HEK293 (cell line): ENCODE data around the gene CST9L.

Source experiments
- CTCF ChIA-PET: fragments of 350-600 bp; formaldehyde crosslinking; extraction: SDS; loops from one replicate; lab custom pipeline; 2021; ENCODE audit warnings: antibody characterized with exemption; lab: Yijun Ruan, JAX
- POLR2A ChIA-PET: fragments of 300-600 bp; formaldehyde crosslinking; extraction: SDS; loops from one replicate; lab custom pipeline; 2020; ENCODE audit warnings: antibody characterized with exemption, inconsistent platforms; lab: Yijun Ruan, JAX
- H3K27ac ChIP-seq: fragments of 200-500 bp; sonication (Bioruptor generic); 2 replicates; pipeline ENCODE4 v1.5.1; 2014; ENCODE audit warnings: low read depth, low read length, control low read depth, inconsistent platforms; ENCODE audit errors: extremely low read depth
- H3K36me3 ChIP-seq, 2 experiments: fragments of 200-500 bp in 1 of 2; sonication (Bioruptor generic) in 1 of 2; 1 replicate in 1 of 2; 2 replicates in 1 of 2; pipeline ENCODE4 v1.5.1; 2014 to 2017; ENCODE audit warnings: inconsistent platforms in 2 of 2, low read length in 2 of 2; ENCODE audit not compliant: control insufficient read depth in 2 of 2, insufficient read depth in 1 of 2
- H3K4me1 ChIP-seq: fragments of 200-500 bp; sonication (Bioruptor generic); 2 replicates; pipeline ENCODE4 v1.5.1; 2014; ENCODE audit warnings: mild to moderate bottlenecking, low read length, inconsistent platforms; ENCODE audit not compliant: control insufficient read depth, insufficient read depth
- H3K4me3 ChIP-seq: 2 replicates; pipeline ENCODE4 v1.5.1; 2011; ENCODE audit warnings: low read depth, mild to moderate bottlenecking, control low read depth, low read length, moderate library complexity
- H3K9me3 ChIP-seq: fragments of 200-500 bp; sonication (Bioruptor generic); 2 replicates; pipeline ENCODE4 v1.5.1; 2014; ENCODE audit warnings: low read depth, low read length, inconsistent platforms; ENCODE audit not compliant: control insufficient read depth, insufficient read depth
- KLF9 ChIP-seq: fragments of 450-650 bp; formaldehyde crosslinking; IDR thresholded peaks from 2 replicates; pipeline ENCODE4 v1.5.1; 2016; ENCODE audit warnings: missing biosample characterization, missing genetic modification characterization, low read depth
- PATZ1 ChIP-seq: fragments of 450-650 bp; formaldehyde crosslinking; IDR thresholded peaks from 2 replicates; pipeline ENCODE4 v1.5.1; 2016; ENCODE audit warnings: missing biosample characterization, missing genetic modification characterization
- ZBTB11 ChIP-seq: fragments of 450-650 bp; formaldehyde crosslinking; conservative IDR thresholded peaks from 2 replicates; pipeline ENCODE4 v1.5.1; 2016; ENCODE audit warnings: low read depth, missing biosample characterization, missing genetic modification characterization
- ZNF266 ChIP-seq: fragments of 450-650 bp; formaldehyde crosslinking; IDR thresholded peaks from 2 replicates; pipeline ENCODE4 v1.5.1; 2016; ENCODE audit warnings: missing biosample characterization, missing genetic modification characterization, low read depth
- ZNF514 ChIP-seq: fragments of 450-650 bp; formaldehyde crosslinking; IDR thresholded peaks from 2 replicates; pipeline ENCODE4 v1.5.1; 2016; ENCODE audit warnings: missing biosample characterization, missing genetic modification characterization
- ZNF529 ChIP-seq: fragments of 450-650 bp; formaldehyde crosslinking; IDR thresholded peaks from 2 replicates; pipeline ENCODE4 v1.5.1; 2017; ENCODE audit warnings: missing genetic modification characterization, missing biosample characterization; ENCODE audit not compliant: insufficient replicate concordance
- ZNF530 ChIP-seq: fragments of 450-650 bp; formaldehyde crosslinking; IDR thresholded peaks from 2 replicates; pipeline ENCODE4 v1.5.1; 2016; ENCODE audit warnings: low read depth, missing biosample characterization, missing genetic modification characterization
- ZNF548 ChIP-seq: fragments of 450-650 bp; formaldehyde crosslinking; IDR thresholded peaks from 2 replicates; pipeline ENCODE4 v1.5.1; 2016; ENCODE audit warnings: missing biosample characterization, missing genetic modification characterization
- ZNF580 ChIP-seq: fragments of 450-650 bp; formaldehyde crosslinking; IDR thresholded peaks from 2 replicates; pipeline ENCODE4 v1.5.1; 2016; ENCODE audit warnings: missing biosample characterization, missing genetic modification characterization
- ZNF585B ChIP-seq: fragments of 450-650 bp; formaldehyde crosslinking; IDR thresholded peaks from 2 replicates; pipeline ENCODE4 v1.5.1; 2016; ENCODE audit warnings: missing biosample characterization, missing genetic modification characterization
- ZNF768 ChIP-seq: fragments of 450-650 bp; formaldehyde crosslinking; IDR thresholded peaks from 2 replicates; pipeline ENCODE4 v1.5.1; 2018; ENCODE audit warnings: missing biosample characterization, mild to moderate bottlenecking, missing genetic modification characterization
- ZNF791 ChIP-seq: fragments of 450-650 bp; formaldehyde crosslinking; IDR thresholded peaks from 2 replicates; pipeline ENCODE4 v1.5.1; 2016; ENCODE audit warnings: missing biosample characterization, missing genetic modification characterization
- ZNF792 ChIP-seq: fragments of 450-650 bp; formaldehyde crosslinking; IDR thresholded peaks from 2 replicates; pipeline ENCODE4 v1.5.1; 2016; ENCODE audit warnings: missing biosample characterization, missing genetic modification characterization
- ZXDB ChIP-seq: fragments of 450-650 bp; formaldehyde crosslinking; IDR thresholded peaks from 2 replicates; pipeline ENCODE4 v1.5.1; 2016; ENCODE audit warnings: missing biosample characterization, missing genetic modification characterization

Gene CST9L

GRCh38 chr20:23551383-23551782 is 16.9 kb downstream of the CST9L start (continued):
- no peak for TF ChIP-seq ZBTB11 (tag by site-specific recombination)
- TF ChIP-seq ZNF548 (tag by site-specific recombination): no peak
- TF ChIP-seq ZNF530 (tag by site-specific recombination): no peak
- TF ChIP-seq ZNF514 (tag by site-specific recombination): no peak
- TF ChIP-seq ZNF792 (tag by site-specific recombination): no peak
- TF ChIP-seq ZNF580 (tag by site-specific recombination): no peak
- no peak for TF ChIP-seq ZNF791
- TF ChIP-seq ZNF768 (tag by site-specific recombination): no peak

- Histone ChIP-seq H3K27ac (no peak overlapping the region), H3K4me1 (no peaks in the 10 kb centered on the region), H3K4me3 (no peak overlapping the region), H3K9me3 (no peaks in the 10 kb centered on the region), H3K36me3 (no peaks in the 10 kb centered on the region)
- CTCF ChIA-PET: no interaction called here
- TF ChIP-seq ZNF585B (tag by site-specific recombination): no peak
- TF ChIP-seq ZNF529 (tag by site-specific recombination): no peak
- no peak for TF ChIP-seq ZNF548 (tag by site-specific recombination)
- POLR2A ChIA-PET: no interaction called here
Observed at GRCh38 chr20:23550227-23550626, 18.1 kb downstream of the CST9L start.

GRCh38 chr20:23548408-23548807 is 19.9 kb downstream of the CST9L start:
- ChIA-PET POLR2A (no interaction called here), CTCF (no interaction called here)
- Histone ChIP-seq H3K27ac (no peak overlapping the region), H3K9me3 (no peaks in the 10 kb centered on the region), H3K36me3 (no peaks in the 10 kb centered on the region), H3K4me3 (no peak overlapping the region), H3K4me1 (no peaks in the 10 kb centered on the region)
- TF ChIP-seq KLF9 (tag by site-specific recombination): no peak
- no peak for TF ChIP-seq ZNF266 (tag by site-specific recombination)

GRCh38 chr20:23547613-23548012 is 20.7 kb downstream of the CST9L start:
- Histone ChIP-seq H3K9me3 (no peaks in the 10 kb centered on the region), H3K27ac (no peak overlapping the region), H3K4me3 (no peak overlapping the region), H3K36me3 (no peaks in the 10 kb centered on the region), H3K4me1 (no peaks in the 10 kb centered on the region)
- CTCF ChIA-PET: no interaction called here
- POLR2A ChIA-PET: no interaction called here
- TF ChIP-seq PATZ1 (tag by site-specific recombination) (no peak), ZXDB (tag by site-specific recombination) (no peak)
